Body of pancreas (tissue), 4 donors: ENCODE measurements around the gene QPCTL.

Experiments
- CTCF ChIP-seq, 7 experiments: fragments of 450-650 bp in 4 of 7; fragments of 200-600 bp in 3 of 7; sonication (generic) in 3 of 7; IDR thresholded peaks; one replicate each; pipeline ENCODE4 v1.5.1; 2016 to 2019; ENCODE audit warnings: antibody characterized with exemption in 7 of 7
- POLR2A ChIP-seq, 3 donors: fragments of 450-650 bp; IDR thresholded peaks; one replicate each; pipeline ENCODE4 v1.6.1; 2016; ENCODE audit warnings: antibody characterized with exemption in 3 of 3, mild to moderate bottlenecking in 2 of 3

- TF ChIP-seq CTCF (IDR thresholded peaks at IDR 0.05) (no peak), POLR2A (IDR thresholded peaks at IDR 0.05) (no peak)
Observed at GRCh38 chr19:45705115-45705514, 12.6 kb downstream of the QPCTL start.
